Endothelial cell of umbilical vein (primary cell): ENCODE data around the gene KRTAP24-1. TPM values are rescaled to one million over a fixed set of nuclear protein-coding genes. Genes with fewer than 3 reads are reported as not detected.

ENCODE experiments used
- BruUV-seq: library from RNA; stranded (reverse); fragments of 400-500 nt; replicated peaks from 2 replicates; lab custom pipeline; 2021; lab: Mats Ljungman, UMichigan
- CTCF ChIA-PET: fragments of 300-600, 350-600 bp; sonication (Branson Sonifier 250); formaldehyde crosslinking; loops from one replicate; lab custom pipeline; 2021; ENCODE audit warnings: antibody characterized with exemption, inconsistent platforms; lab: Charles Lee
- POLR2A ChIA-PET: fragments of 300-600, 350-600 bp; sonication (Branson Sonifier 250); formaldehyde crosslinking; loops from one replicate; lab custom pipeline; 2021; ENCODE audit warnings: antibody characterized with exemption, inconsistent platforms; lab: Charles Lee
- DNase-seq: peaks from one replicate; pipeline ENCODE4 v3.0.0-alpha.2; 2011; ENCODE audit warnings: low read depth, low spot score
- FAIRE-seq: peaks from 2 replicates; lab custom pipeline; 2011; peaks lifted over from hg19 to GRCh38; lab: Jason Lieb, UNC
- H2AFZ ChIP-seq: 2 replicates; pipeline ENCODE4 v1.6.0; 2012; ENCODE audit warnings: low read depth, low read length, control low read depth, inconsistent platforms
- H3K27ac ChIP-seq: 2 replicates; pipeline ENCODE4 v1.5.1; 2011; ENCODE audit warnings: low read depth, mild to moderate bottlenecking, control low read depth, low read length, moderate library complexity; ENCODE audit not compliant: insufficient read depth
- H3K27me3 ChIP-seq, 2 experiments: 2 replicates each; pipeline versions ENCODE4 v1.6.0 to v1.6.1; 2011; ENCODE audit warnings: low read length in 2 of 2, mixed read lengths in 1 of 2; ENCODE audit not compliant: control insufficient read depth in 2 of 2, insufficient read depth in 2 of 2
- H3K36me3 ChIP-seq, 2 experiments: 2 replicates in 1 of 2; 3 replicates in 1 of 2; pipeline ENCODE4 v1.5.1; 2011; ENCODE audit warnings: low read length in 2 of 2, mild to moderate bottlenecking in 1 of 2, moderate library complexity in 1 of 2; ENCODE audit not compliant: control insufficient read depth in 2 of 2, insufficient read depth in 2 of 2; ENCODE audit errors: extremely low read depth in 1 of 2
- H3K4me1 ChIP-seq: 3 replicates; pipeline ENCODE4 v1.5.1; 2011; ENCODE audit warnings: mild to moderate bottlenecking, low read length; ENCODE audit not compliant: control insufficient read depth, insufficient read depth; ENCODE audit errors: extremely low read depth
- H3K4me2 ChIP-seq: 2 replicates; pipeline ENCODE4 v1.6.1; 2011; ENCODE audit warnings: low read length, control low read depth, mixed read lengths; ENCODE audit not compliant: insufficient read depth
- H3K4me3 ChIP-seq, 3 experiments: fragments of 200-600 bp in 1 of 3; sonication (generic), shearing (Covaris generic) in 1 of 3; replicated peaks in 1 of 3; 2 replicates each; pipeline ENCODE4 v1.5.1; 2011 to 2016; ENCODE audit warnings: control low read depth in 3 of 3, low read length in 3 of 3, mild to moderate bottlenecking in 2 of 3, inconsistent platforms in 1 of 3, low read depth in 1 of 3, moderate library complexity in 1 of 3; ENCODE audit not compliant: insufficient read depth in 1 of 3
- H3K79me2 ChIP-seq: 2 replicates; pipeline ENCODE4 v1.6.0; 2012; ENCODE audit warnings: low read length, inconsistent platforms; ENCODE audit not compliant: control insufficient read depth, insufficient read depth
- H3K9ac ChIP-seq: replicated peaks from 2 replicates; pipeline ENCODE3; 2011; ENCODE audit warnings: low read length, control low read depth; ENCODE audit not compliant: insufficient read depth; ENCODE audit errors: extremely low read depth
- H3K9me1 ChIP-seq: replicated peaks from 3 replicates; pipeline ENCODE4 v1.6.0; 2011; ENCODE audit warnings: mild to moderate bottlenecking, low read length; ENCODE audit not compliant: control insufficient read depth, insufficient read depth; ENCODE audit errors: extremely low read depth
- H3K9me3 ChIP-seq: replicated peaks from 2 replicates; pipeline ENCODE4 v1.5.1; 2012; ENCODE audit warnings: low read length, inconsistent platforms; ENCODE audit not compliant: control insufficient read depth, insufficient read depth
- H4K20me1 ChIP-seq: replicated peaks from 2 replicates; pipeline ENCODE3; 2011; ENCODE audit warnings: mild to moderate bottlenecking, low read length; ENCODE audit not compliant: control insufficient read depth, insufficient read depth; ENCODE audit errors: extremely low read depth
- EZH2 ChIP-seq: IDR thresholded peaks from 2 replicates; pipeline ENCODE4 v1.6.1; 2012; ENCODE audit warnings: borderline replicate concordance, low read depth, mild to moderate bottlenecking, moderate library complexity, low read length, inconsistent platforms; ENCODE audit not compliant: severe bottlenecking
- FOS ChIP-seq: IDR thresholded peaks from 2 replicates; pipeline ENCODE4 v1.6.1; 2011; ENCODE audit warnings: mild to moderate bottlenecking, low read length, moderate library complexity, borderline replicate concordance; ENCODE audit not compliant: insufficient read depth
- GATA2 ChIP-seq: IDR thresholded peaks from 2 replicates; pipeline ENCODE4 v1.7.0; 2011; ENCODE audit warnings: low read depth, mild to moderate bottlenecking, moderate library complexity, mixed read lengths, low read length; ENCODE audit not compliant: insufficient read length, insufficient read depth
- JUN ChIP-seq: IDR thresholded peaks from 2 replicates; pipeline ENCODE4 v1.6.1; 2011; ENCODE audit warnings: borderline replicate concordance, low read depth; ENCODE audit not compliant: insufficient read length, insufficient read depth
- MYC ChIP-seq: IDR thresholded peaks from one replicate; pipeline ENCODE4 v1.6.1; 2011; ENCODE audit warnings: mild to moderate bottlenecking, low read depth, low read length
- POLR2A ChIP-seq: IDR thresholded peaks from 2 replicates; pipeline ENCODE4 v1.6.1; 2012; ENCODE audit warnings: low read depth, mild to moderate bottlenecking, control low read depth, low read length
- POLR2AphosphoS5 ChIP-seq: IDR thresholded peaks from 2 replicates; pipeline ENCODE4 v1.6.1; 2012; ENCODE audit warnings: low read depth, mild to moderate bottlenecking, control low read depth, low read length, moderate library complexity; ENCODE audit not compliant: insufficient read depth
- dilution Hi-C: fragments of 300-500 bp; cut with MboI; formaldehyde crosslinking; loops from one replicate; pipeline ENCODE4 v1.15.0; 2019; ENCODE audit warnings: low sequenced_read_pairs; ENCODE audit not compliant: extremely low pct_ligation_motif_present
- intact Hi-C: fragments of 100-400 bp; cut with micrococcal nuclease; formaldehyde crosslinking; loops from one replicate; pipeline ENCODE4 v1.10.0; 2022
- polyA plus RNA-seq, 4 experiments: library from polyadenylated mRNA; depleted of rRNA in 3 of 4; stranded (reverse) in 3 of 4; unstranded in 1 of 4; fragments of >200 nt; gene quantifications; 2 replicates each; pipeline versions ENCODE4 v1.2.1 to v1.2.3, GENCODE V29; 2011 to 2012; ENCODE audit warnings: missing spikeins in 1 of 4
- total RNA-seq: library from RNA; stranded (reverse); gene quantifications from 2 replicates; pipeline ENCODE4 v1.2.3, GENCODE V29; 2021
- TF ChIP-seq, protein P1 (sequence below): IDR thresholded peaks from 2 replicates; pipeline ENCODE4 v1.6.1; 2011; ENCODE audit not compliant: insufficient read depth, insufficient read length
- TF ChIP-seq, protein P2 (sequence below), 2 donors: IDR thresholded peaks; 1 replicate in 1 of 2; 2 replicates in 1 of 2; pipeline ENCODE4 v1.5.1; 2011; ENCODE audit warnings: low read length in 2 of 2, mild to moderate bottlenecking in 2 of 2, moderate library complexity in 2 of 2, control low read depth in 1 of 2, inconsistent platforms in 1 of 2, low read depth in 1 of 2; ENCODE audit not compliant: insufficient read depth in 1 of 2; ENCODE audit errors: extremely low read depth in 1 of 2

KRTAP24-1 gene
- total and polyA plus RNA-seq, 2 donors (not counting 3 experiments of a cell fraction or from before 2014, with no cell fraction given): not detected

DNA sequence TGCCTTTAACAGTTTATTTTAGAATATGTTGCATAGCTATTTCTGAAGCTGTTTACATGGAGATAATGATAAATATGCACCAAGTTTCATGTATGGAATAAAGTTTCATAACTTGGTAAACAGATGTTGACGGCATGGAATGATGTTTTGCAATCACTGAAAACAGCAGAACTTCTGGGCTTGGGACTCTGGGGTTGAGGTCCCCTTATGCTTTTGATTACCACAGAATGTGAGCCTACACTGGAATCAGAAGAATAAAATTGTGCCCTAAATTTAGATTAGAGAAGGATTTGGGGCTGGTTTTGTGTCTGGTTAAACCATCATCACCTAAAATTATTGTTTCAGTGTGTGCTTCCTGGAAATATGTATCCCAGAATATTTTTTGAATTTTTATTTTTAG, 11.1 kb downstream of the KRTAP24-1 start:
- no peak overlapping the region for H2AFZ ChIP-seq
- CTCF ChIA-PET: interaction anchor here (0.9 kb wide), 1 partner anchor 10 kb away, joined by 3 read pairs; no protein-coding TSS in a partner anchor
- H3K9me1 ChIP-seq: no peaks in the 10 kb centered on the region
- BruUV-seq: no TSS peak
- H3K9me3 ChIP-seq: peaks cover 4% of the 10 kb centered on the region
- no peak overlapping the region for H3K4me2 ChIP-seq
- intact Hi-C loops: no loop called here
- H3K4me1 ChIP-seq: no peaks in the 10 kb centered on the region
- TF ChIP-seq POLR2AphosphoS5: no peak
- no peak for TF ChIP-seq MYC
- no peak for TF ChIP-seq POLR2A
- no peak for TF ChIP-seq FOS
- TF ChIP-seq JUN: no peak
- TF ChIP-seq GATA2: no peak
- TF ChIP-seq, protein P1, sequence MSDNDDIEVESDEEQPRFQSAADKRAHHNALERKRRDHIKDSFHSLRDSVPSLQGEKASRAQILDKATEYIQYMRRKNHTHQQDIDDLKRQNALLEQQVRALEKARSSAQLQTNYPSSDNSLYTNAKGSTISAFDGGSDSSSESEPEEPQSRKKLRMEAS: no peak
- TF ChIP-seq EZH2: no peak
- TF ChIP-seq, protein P2, sequence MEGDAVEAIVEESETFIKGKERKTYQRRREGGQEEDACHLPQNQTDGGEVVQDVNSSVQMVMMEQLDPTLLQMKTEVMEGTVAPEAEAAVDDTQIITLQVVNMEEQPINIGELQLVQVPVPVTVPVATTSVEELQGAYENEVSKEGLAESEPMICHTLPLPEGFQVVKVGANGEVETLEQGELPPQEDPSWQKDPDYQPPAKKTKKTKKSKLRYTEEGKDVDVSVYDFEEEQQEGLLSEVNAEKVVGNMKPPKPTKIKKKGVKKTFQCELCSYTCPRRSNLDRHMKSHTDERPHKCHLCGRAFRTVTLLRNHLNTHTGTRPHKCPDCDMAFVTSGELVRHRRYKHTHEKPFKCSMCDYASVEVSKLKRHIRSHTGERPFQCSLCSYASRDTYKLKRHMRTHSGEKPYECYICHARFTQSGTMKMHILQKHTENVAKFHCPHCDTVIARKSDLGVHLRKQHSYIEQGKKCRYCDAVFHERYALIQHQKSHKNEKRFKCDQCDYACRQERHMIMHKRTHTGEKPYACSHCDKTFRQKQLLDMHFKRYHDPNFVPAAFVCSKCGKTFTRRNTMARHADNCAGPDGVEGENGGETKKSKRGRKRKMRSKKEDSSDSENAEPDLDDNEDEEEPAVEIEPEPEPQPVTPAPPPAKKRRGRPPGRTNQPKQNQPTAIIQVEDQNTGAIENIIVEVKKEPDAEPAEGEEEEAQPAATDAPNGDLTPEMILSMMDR (IDR thresholded peaks at IDR 0.05; ENCODE audit: extremely low read depth in 1 of 2, insufficient read depth in 1 of 2, low read depth in 1 of 2, low read length in 2 of 2): no peak
- POLR2A ChIA-PET: no interaction called here
- no peaks in the 10 kb centered on the region for H3K36me3 ChIP-seq
- no peak for DNase-seq
- dilution Hi-C loops: no loop called here
- H3K27me3 ChIP-seq: no peaks in the 10 kb centered on the region
- FAIRE-seq: no peak
- H3K4me3 ChIP-seq: no peak overlapping the region
- H3K79me2 ChIP-seq: no peaks in the 10 kb centered on the region
- H3K27ac ChIP-seq: no peak overlapping the region
- no peaks in the 10 kb centered on the region for H4K20me1 ChIP-seq
- no peak overlapping the region for H3K9ac ChIP-seq
